Measurements from ENCODE around the gene VPS33A.

DNA sequence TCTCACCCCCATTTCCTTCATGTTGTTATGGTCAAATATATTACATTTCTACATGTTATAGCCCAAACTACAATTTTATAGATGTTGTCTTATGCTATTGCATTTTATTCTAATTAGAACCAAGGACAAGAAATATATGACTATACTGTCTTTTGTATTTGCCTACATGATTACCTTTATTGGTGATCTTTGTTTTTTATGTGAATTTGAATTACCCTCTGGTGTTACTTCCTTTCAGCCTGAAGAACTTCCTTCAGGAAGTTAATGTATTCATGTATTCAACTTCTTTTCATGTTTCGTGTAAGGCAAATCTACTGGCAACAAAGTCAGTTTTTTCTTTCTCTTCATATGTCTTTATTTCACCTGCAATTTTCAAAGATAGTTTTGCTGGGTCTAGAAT is 71.5 kb downstream of the VPS33A start:
- TF ChIP-seq, protein P1, sequence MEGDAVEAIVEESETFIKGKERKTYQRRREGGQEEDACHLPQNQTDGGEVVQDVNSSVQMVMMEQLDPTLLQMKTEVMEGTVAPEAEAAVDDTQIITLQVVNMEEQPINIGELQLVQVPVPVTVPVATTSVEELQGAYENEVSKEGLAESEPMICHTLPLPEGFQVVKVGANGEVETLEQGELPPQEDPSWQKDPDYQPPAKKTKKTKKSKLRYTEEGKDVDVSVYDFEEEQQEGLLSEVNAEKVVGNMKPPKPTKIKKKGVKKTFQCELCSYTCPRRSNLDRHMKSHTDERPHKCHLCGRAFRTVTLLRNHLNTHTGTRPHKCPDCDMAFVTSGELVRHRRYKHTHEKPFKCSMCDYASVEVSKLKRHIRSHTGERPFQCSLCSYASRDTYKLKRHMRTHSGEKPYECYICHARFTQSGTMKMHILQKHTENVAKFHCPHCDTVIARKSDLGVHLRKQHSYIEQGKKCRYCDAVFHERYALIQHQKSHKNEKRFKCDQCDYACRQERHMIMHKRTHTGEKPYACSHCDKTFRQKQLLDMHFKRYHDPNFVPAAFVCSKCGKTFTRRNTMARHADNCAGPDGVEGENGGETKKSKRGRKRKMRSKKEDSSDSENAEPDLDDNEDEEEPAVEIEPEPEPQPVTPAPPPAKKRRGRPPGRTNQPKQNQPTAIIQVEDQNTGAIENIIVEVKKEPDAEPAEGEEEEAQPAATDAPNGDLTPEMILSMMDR (conservative IDR thresholded peaks at IDR 0.05; ENCODE audit: low read length): no peak
- no peak for TF ChIP-seq EZH2phosphoT487 (IDR thresholded peaks at IDR 0.05; ENCODE audit: borderline replicate concordance, low read depth, low read length)
